Pancreas (tissue), 10 donors: ENCODE results near the gene VWA1. TPM values are rescaled to one million over a fixed set of nuclear protein-coding genes. Genes with fewer than 3 reads are reported as not detected.

Source experiments
- ATAC-seq, 4 donors: fragments of 200-7000 bp; cut with Tn5 transposase; one replicate each; pipeline versions ENCODE4 v1.8.0 to v1.9.1; 2020; ENCODE audit warnings: mild to moderate bottlenecking in 4 of 4, moderate library complexity in 4 of 4
- DNase-seq, 6 donors: peaks; one replicate each; pipeline ENCODE4 v3.0.0-alpha.2; 2020
- FAIRE-seq: peaks from 2 replicates; lab custom pipeline; 2012; peaks lifted over from hg19 to GRCh38; lab: Jason Lieb, UNC
- H3K27ac ChIP-seq, 4 donors: fragments of 200-600 bp; sonication (generic); 1 replicate in 3 of 4; 2 replicates in 1 of 4; pipeline versions ENCODE4 v1.5.0 to v1.8.0; 2020
- H3K27me3 ChIP-seq, 4 donors: fragments of 200-600 bp; one replicate each; pipeline ENCODE4 v1.8.0; 2021
- H3K36me3 ChIP-seq, 3 donors: fragments of 200-600 bp; sonication (generic) in 1 of 3; one replicate each; pipeline versions ENCODE4 v1.5.0 to v1.8.0; 2020 to 2021
- H3K4me1 ChIP-seq, 3 donors: fragments of 200-600 bp; one replicate each; pipeline ENCODE4 v1.8.0; 2021
- H3K4me3 ChIP-seq, 4 donors: fragments of 200-600 bp; sonication (generic) in 2 of 4; one replicate each; pipeline versions ENCODE4 v1.5.0 to v1.8.0; 2020 to 2021
- H3K9me3 ChIP-seq, 4 donors: fragments of 200-600 bp; one replicate each; pipeline ENCODE4 v1.8.0; 2021
- CTCF ChIP-seq, 4 donors: fragments of 200-600 bp; sonication (generic) in 3 of 4; IDR thresholded peaks; one replicate each; pipeline versions ENCODE4 v1.5.0 to v1.8.0; 2021; ENCODE audit warnings: antibody characterized with exemption in 4 of 4
- WGBS, 2 donors: extraction: QIAGEN DNeasy Blood & Tissue Kit; methylation state at CpG; one replicate each; pipeline ENCODE4 v1.1.7; 2013; 5-methylcytosine and 5-hydroxymethylcytosine counted together
- intact Hi-C, 3 donors: fragments of 100-400 bp; cut with DNase I; formaldehyde crosslinking; loops; one replicate each; pipeline versions ENCODE4 v1.11.1 to v1.14.2; 2022
- polyA plus RNA-seq, 2 donors: library from polyadenylated mRNA; stranded (reverse); fragments of 200-250 nt; gene quantifications; one replicate each; pipeline ENCODE4 v1.2.3, GENCODE V29; 2013
- total RNA-seq, 6 donors: library from RNA; stranded (reverse); fragmentation: NEBNext Ultra II Directional in 4 of 6; extraction: Animal tissue kit (Norgen Biotek cat#: 25700) in 4 of 6; gene quantifications; one replicate each; pipeline versions ENCODE4 v1.2.1 to v1.2.4, GENCODE V29; 2021 to 2023
- donor health status: healthy with polysubstance abuse.
- donor health status: DM: no; HTN: no; CAD: no; lungs with moderate emphysema.
- donor health status: DM: no; HTN: no; CAD: no.
- donor health status: control.
- donor health status: control.
- donor health status: Bipolar disorder and iron deficiency.
- donor health status: DM: yes; HTN: yes; CAD: no.
- donor health status: DM: no; HTN: no; CAD: no.
- donor health status: DM: no; HTN: no; CAD: no.
- donor health status: DM: yes; HTN: yes; CAD: no.

VWA1 gene
- total and polyA plus RNA-seq, 8 donors, result 25.4 to 138 (median 55.2) TPM

GRCh38 chr1:1489861-1490260 lies 54.4 kb downstream of the VWA1 start:
- no peaks in the 10 kb centered on the region for H3K9me3 ChIP-seq
- no peak for ATAC-seq
- H3K27ac ChIP-seq, result no peak overlapping the region
- 97 to 98% methylated on average over 19 of the region's 19 CpGs for WGBS, 2 donors
- peaks cover 0 to 21% (median 0%) of the 10 kb centered on the region in 3 donors for H3K36me3 ChIP-seq
- intact Hi-C loops, result no loop called here
- H3K4me3 ChIP-seq, result no peak overlapping the region
- no peak for FAIRE-seq
- DNase-seq, result no peak
- H3K4me1 ChIP-seq, result no peaks in the 10 kb centered on the region
- no peaks in the 10 kb centered on the region for H3K27me3 ChIP-seq
- TF ChIP-seq CTCF (IDR thresholded peaks at IDR 0.05), result no peak

- no peaks in the 10 kb centered on the region for H3K9me3 ChIP-seq
- no peaks in the 10 kb centered on the region for H3K27me3 ChIP-seq
- no peaks in the 10 kb centered on the region for H3K4me1 ChIP-seq
- no peak for ATAC-seq
- no peak overlapping the region for H3K4me3 ChIP-seq
- intact Hi-C loops, result no loop called here
- H3K27ac ChIP-seq, result no peak overlapping the region
- WGBS, 2 donors, result 95 to 98% methylated on average over 17 to 20 of the region's 25 CpGs
- no peak for TF ChIP-seq CTCF (IDR thresholded peaks at IDR 0.05)
- peaks cover 0 to 21% (median 0%) of the 10 kb centered on the region in 3 donors for H3K36me3 ChIP-seq
- no peak for FAIRE-seq
- DNase-seq, result no peak
Measured at GRCh38 chr1:1490633-1491230, 55.2 kb downstream of the VWA1 start.

GRCh38 chr1:1491601-1492000 lies 56.1 kb downstream of the VWA1 start:
- Histone ChIP-seq H3K4me3 (no peak overlapping the region), H3K9me3 (no peaks in the 10 kb centered on the region), H3K36me3 (peaks cover 0 to 21% (median 0%) of the 10 kb centered on the region in 3 donors), H3K27ac (no peak overlapping the region), H3K27me3 (no peaks in the 10 kb centered on the region), H3K4me1 (no peaks in the 10 kb centered on the region)
- no peak for DNase-seq
- ATAC-seq, result no peak
- WGBS, 2 donors, result 97 to 99% methylated on average over 10 of the region's 10 CpGs
- no peak for TF ChIP-seq CTCF (IDR thresholded peaks at IDR 0.05)
- intact Hi-C loops, result no loop called here
- no peak for FAIRE-seq

Other genes with a start within 250 kb of the VWA1 start
- under 1 TPM in 3 of 6 donors, not detected in 3; 0.32 to 0.34 (median 0.34) TPM for gene TNFRSF18, start 229.1 kb upstream of the VWA1 start, total RNA-seq
- 1 to 10 TPM; 1.1 to 1.2 TPM for gene TNFRSF18, start 229.1 kb upstream of the VWA1 start, polyA plus RNA-seq
- 1 to 10 TPM in 3 of 6 donors, under 1 TPM in 3; 0.26 to 1.6 (median 0.86) TPM for gene TNFRSF4, start 221.5 kb upstream of the VWA1 start, total RNA-seq
- 1 to 10 TPM; 2.8 to 5.0 TPM for gene TNFRSF4, start 221.5 kb upstream of the VWA1 start, polyA plus RNA-seq
- 10 to 100 TPM; 68.3 to 99.4 (median 74.2) TPM for gene SDF4, start 203.7 kb upstream of the VWA1 start, total RNA-seq
- gene SDF4, start 203.7 kb upstream of the VWA1 start, polyA plus RNA-seq, result 10 to 100 TPM; 74.0 to 96.6 TPM
- 10 to 100 TPM in 3 of 6 donors, 1 to 10 TPM in 3; 6.2 to 13.4 (median 9.0) TPM for gene B3GALT6, start 203.5 kb upstream of the VWA1 start, total RNA-seq
- gene B3GALT6, start 203.5 kb upstream of the VWA1 start, polyA plus RNA-seq, result 1 to 10 TPM; 8.7 to 8.9 TPM
- 1 to 10 TPM in 3 of 6 donors, under 1 TPM in 3; 0.43 to 1.7 (median 0.93) TPM for gene C1QTNF12, start 189.0 kb upstream of the VWA1 start, total RNA-seq
- 1 to 10 TPM; 2.5 to 4.8 TPM for gene C1QTNF12, start 189.0 kb upstream of the VWA1 start, polyA plus RNA-seq
- gene UBE2J2, start 161.8 kb upstream of the VWA1 start, total RNA-seq, result 10 to 100 TPM; 20.8 to 30.4 (median 22.3) TPM
- gene UBE2J2, start 161.8 kb upstream of the VWA1 start, polyA plus RNA-seq, result 10 to 100 TPM; 34.1 to 44.5 TPM
- 1 to 10 TPM in 5 of 6 donors, under 1 TPM in 1; 0.66 to 6.1 (median 1.6) TPM for gene SCNN1D, start 155.3 kb upstream of the VWA1 start, total RNA-seq
- 10 to 100 TPM; 20.6 to 22.0 TPM for gene SCNN1D, start 155.3 kb upstream of the VWA1 start, polyA plus RNA-seq
- gene ACAP3, start 127.8 kb upstream of the VWA1 start, total RNA-seq, result 10 to 100 TPM; 15.2 to 31.4 (median 18.7) TPM
- gene ACAP3, start 127.8 kb upstream of the VWA1 start, polyA plus RNA-seq, result 100 to 1,000 TPM in 1 of 2 donors, 10 to 100 TPM in 1; 76.0 to 133 TPM
- 10 to 100 TPM in 2 of 6 donors, 1 to 10 TPM in 4; 7.5 to 11.3 (median 9.7) TPM for gene PUSL1, start 127.1 kb upstream of the VWA1 start, total RNA-seq
- gene PUSL1, start 127.1 kb upstream of the VWA1 start, polyA plus RNA-seq, result 10 to 100 TPM; 14.6 to 23.2 TPM
- gene INTS11, start 111.0 kb upstream of the VWA1 start, total RNA-seq, result 10 to 100 TPM; 33.4 to 60.5 (median 56.8) TPM
- 100 to 1,000 TPM; 268 to 311 TPM for gene INTS11, start 111.0 kb upstream of the VWA1 start, polyA plus RNA-seq
- gene CPTP, start 110.9 kb upstream of the VWA1 start, total RNA-seq, result 10 to 100 TPM in 5 of 6 donors, 1 to 10 TPM in 1; 8.0 to 14.8 (median 10.7) TPM
- gene CPTP, start 110.9 kb upstream of the VWA1 start, polyA plus RNA-seq, result 10 to 100 TPM; 11.3 to 22.0 TPM
- under 1 TPM; 0.04 to 0.41 (median 0.08) TPM for gene TAS1R3, start 104.4 kb upstream of the VWA1 start, total RNA-seq
- gene TAS1R3, start 104.4 kb upstream of the VWA1 start, polyA plus RNA-seq, result under 1 TPM; 0.21 to 0.34 TPM
- 10 to 100 TPM; 30.6 to 54.0 (median 48.3) TPM for gene DVL1, start 86.3 kb upstream of the VWA1 start, total RNA-seq
- 100 to 1,000 TPM in 1 of 2 donors, 10 to 100 TPM in 1; 80.5 to 103 TPM for gene DVL1, start 86.3 kb upstream of the VWA1 start, polyA plus RNA-seq
- 10 to 100 TPM in 3 of 6 donors, 1 to 10 TPM in 3; 1.6 to 35.8 (median 7.6) TPM for gene MXRA8, start 77.1 kb upstream of the VWA1 start, total RNA-seq
- gene MXRA8, start 77.1 kb upstream of the VWA1 start, polyA plus RNA-seq, result 10 to 100 TPM; 16.8 to 17.6 TPM
- gene AURKAIP1, start 60.5 kb upstream of the VWA1 start, total RNA-seq, result 10 to 100 TPM; 52.8 to 83.8 (median 57.7) TPM
- gene AURKAIP1, start 60.5 kb upstream of the VWA1 start, polyA plus RNA-seq, result 100 to 1,000 TPM; 150 to 161 TPM
- gene CCNL2, start 36.4 kb upstream of the VWA1 start, total RNA-seq, result 100 to 1,000 TPM in 1 of 6 donors, 10 to 100 TPM in 5; 49.2 to 124 (median 77.1) TPM
- 100 to 1,000 TPM; 270 to 409 TPM for gene CCNL2, start 36.4 kb upstream of the VWA1 start, polyA plus RNA-seq
- gene MRPL20, start 28.4 kb upstream of the VWA1 start, total RNA-seq, result 10 to 100 TPM; 42.1 to 71.8 (median 49.1) TPM
- gene MRPL20, start 28.4 kb upstream of the VWA1 start, polyA plus RNA-seq, result 100 to 1,000 TPM in 1 of 2 donors, 10 to 100 TPM in 1; 69.0 to 121 TPM
- 10 to 100 TPM in 3 of 6 donors, 1 to 10 TPM in 3; 2.3 to 16.1 (median 10.7) TPM for gene ANKRD65, start 14.4 kb upstream of the VWA1 start, total RNA-seq
- gene ANKRD65, start 14.4 kb upstream of the VWA1 start, polyA plus RNA-seq, result 10 to 100 TPM; 22.1 to 41.8 TPM
- 1 to 10 TPM; 2.4 to 9.5 (median 5.8) TPM for gene ATAD3C, start 14.0 kb downstream of the VWA1 start, total RNA-seq
- 10 to 100 TPM; 11.4 to 22.0 TPM for gene ATAD3C, start 14.0 kb downstream of the VWA1 start, polyA plus RNA-seq
- 10 to 100 TPM in 4 of 6 donors, 1 to 10 TPM in 2; 4.4 to 14.1 (median 11.5) TPM for gene ATAD3B, start 36.1 kb downstream of the VWA1 start, total RNA-seq
- gene ATAD3B, start 36.1 kb downstream of the VWA1 start, polyA plus RNA-seq, result 10 to 100 TPM; 57.2 to 78.9 TPM
- 10 to 100 TPM in 5 of 6 donors, 1 to 10 TPM in 1; 8.0 to 18.0 (median 14.8) TPM for gene ATAD3A, start 76.5 kb downstream of the VWA1 start, total RNA-seq
- gene ATAD3A, start 76.5 kb downstream of the VWA1 start, polyA plus RNA-seq, result 10 to 100 TPM; 22.5 to 33.8 TPM
- 1 to 10 TPM in 1 of 6 donors, under 1 TPM in 4, not detected in 1; 0.22 to 1.0 (median 0.49) TPM for gene TMEM240, start 104.9 kb downstream of the VWA1 start, total RNA-seq
- gene TMEM240, start 104.9 kb downstream of the VWA1 start, polyA plus RNA-seq, result 1 to 10 TPM; 2.5 to 3.6 TPM
- 10 to 100 TPM; 49.2 to 63.2 (median 54.4) TPM for gene SSU72, start 139.2 kb downstream of the VWA1 start, total RNA-seq
- 10 to 100 TPM; 57.9 to 74.3 TPM for gene SSU72, start 139.2 kb downstream of the VWA1 start, polyA plus RNA-seq
- gene FNDC10, start 164.4 kb downstream of the VWA1 start, total RNA-seq, result 1 to 10 TPM in 2 of 6 donors, under 1 TPM in 4; 0.28 to 2.4 (median 0.71) TPM
- 1 to 10 TPM; 1.6 to 2.3 TPM for gene FNDC10, start 164.4 kb downstream of the VWA1 start, polyA plus RNA-seq
- 10 to 100 TPM; 27.4 to 60.8 (median 32.4) TPM for gene MIB2, start 179.8 kb downstream of the VWA1 start, total RNA-seq
- 100 to 1,000 TPM; 140 to 253 TPM for gene MIB2, start 179.8 kb downstream of the VWA1 start, polyA plus RNA-seq
- gene MMP23B, start 196.5 kb downstream of the VWA1 start, total RNA-seq, result 1 to 10 TPM in 3 of 6 donors, under 1 TPM in 3; 0.46 to 6.9 (median 1.6) TPM
- 10 to 100 TPM in 1 of 2 donors, 1 to 10 TPM in 1; 1.1 to 12.3 TPM for gene MMP23B, start 196.5 kb downstream of the VWA1 start, polyA plus RNA-seq
- gene CDK11B, start 223.3 kb downstream of the VWA1 start, total RNA-seq, result 10 to 100 TPM in 4 of 6 donors, 1 to 10 TPM in 2; 9.0 to 11.1 (median 10.6) TPM
- 10 to 100 TPM; 28.8 to 31.8 TPM for gene CDK11B, start 223.3 kb downstream of the VWA1 start, polyA plus RNA-seq